DMS 273 (cell line): ENCODE data around the gene PPP1R2C.
A peak's percentile ranks its signal among the peaks of the same experiment; 100 is the strongest.

Source experiments
- DNase-seq: peaks from one replicate; lab custom pipeline; 2025; ENCODE audit not compliant: unreplicated experiment; lab: John Stamatoyannopoulos, UW

The PPP1R2C gene

DNA sequence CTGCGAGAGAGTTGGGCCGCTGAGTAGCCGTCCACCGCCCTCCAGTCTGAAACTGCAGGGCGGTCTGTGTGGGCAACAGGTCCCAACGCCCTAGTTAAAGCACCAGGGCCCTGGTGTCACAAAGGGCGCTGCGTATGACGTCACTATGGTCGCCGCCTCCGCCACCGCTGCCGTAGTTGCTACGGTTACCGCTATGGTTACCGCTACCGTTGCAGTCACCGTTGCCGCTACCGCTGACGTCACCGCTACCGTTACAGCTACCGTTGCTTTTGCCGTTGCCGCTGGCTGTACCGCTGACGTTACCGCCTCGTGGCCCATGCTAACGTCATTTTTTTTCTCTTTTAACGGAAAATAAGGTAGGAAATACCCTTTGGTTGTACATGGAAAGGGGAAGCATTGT, at the start of gene PPP1R2C:
Gene PPP1R2C (minus strand): TSS at position 68 of the 400 bp plus-strand sequence. CDS start 84 bp downstream, outside the sequence.
- no peak for DNase-seq

DNA sequence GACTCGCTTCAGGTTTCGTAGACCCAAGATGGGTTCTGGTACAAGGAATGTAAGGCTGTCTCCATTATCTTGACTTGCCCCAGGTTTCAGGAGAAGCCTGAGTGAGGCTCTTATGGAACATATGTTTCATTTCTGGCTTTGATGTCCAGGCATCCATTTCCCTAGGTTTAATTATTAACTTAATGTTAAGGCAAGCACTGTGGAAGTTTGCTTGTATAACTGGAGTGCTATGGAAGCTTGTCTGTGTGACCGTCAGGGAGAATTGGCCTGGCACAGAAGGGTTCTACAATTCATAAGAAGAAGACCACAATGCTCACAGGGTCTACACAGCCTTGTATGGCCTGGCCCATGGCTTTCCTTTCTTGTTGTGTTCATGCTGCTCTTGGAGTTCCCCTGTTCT, 47.2 kb upstream of the PPP1R2C start:
- no peak for DNase-seq

DNA sequence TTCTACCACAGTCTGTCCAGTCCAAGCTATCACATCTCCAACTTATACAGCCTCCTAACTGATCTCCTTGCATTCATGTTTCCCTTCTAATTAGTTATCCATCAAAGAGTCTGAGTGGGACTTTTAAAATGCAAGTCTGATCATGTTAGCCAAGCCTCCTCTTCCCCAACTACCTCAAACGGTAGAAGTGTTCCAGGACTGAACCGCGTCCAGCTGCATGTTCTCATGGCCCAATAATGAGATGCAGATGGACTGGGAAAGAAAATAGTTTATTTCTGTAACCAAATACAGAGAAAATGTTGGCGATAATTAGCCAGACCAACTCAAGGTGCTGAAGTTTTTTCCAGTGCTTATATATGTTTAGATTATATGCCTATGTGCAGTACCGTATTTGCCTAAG, 46.6 kb upstream of the PPP1R2C start:
- DNase-seq: no peak

DNA sequence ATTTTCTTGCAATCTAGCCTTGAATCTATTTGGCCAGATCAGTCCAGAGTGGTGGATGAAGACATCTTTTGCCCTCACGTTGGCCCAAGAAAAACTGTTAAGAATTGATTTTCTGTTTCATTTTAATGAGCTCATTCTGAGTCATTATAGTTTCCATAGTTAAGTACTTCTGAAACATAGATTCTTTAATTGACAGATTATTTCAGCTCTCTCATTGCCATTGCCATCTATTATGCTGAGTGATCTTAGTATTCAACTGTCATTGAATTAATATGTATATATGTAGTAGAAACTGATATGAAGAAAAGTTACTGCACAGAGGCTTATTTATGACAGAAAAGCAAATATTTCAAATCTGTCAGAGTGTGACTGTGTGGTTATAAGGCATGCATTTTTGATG, 45.5 kb upstream of the PPP1R2C start:
- no peak for DNase-seq

DNA sequence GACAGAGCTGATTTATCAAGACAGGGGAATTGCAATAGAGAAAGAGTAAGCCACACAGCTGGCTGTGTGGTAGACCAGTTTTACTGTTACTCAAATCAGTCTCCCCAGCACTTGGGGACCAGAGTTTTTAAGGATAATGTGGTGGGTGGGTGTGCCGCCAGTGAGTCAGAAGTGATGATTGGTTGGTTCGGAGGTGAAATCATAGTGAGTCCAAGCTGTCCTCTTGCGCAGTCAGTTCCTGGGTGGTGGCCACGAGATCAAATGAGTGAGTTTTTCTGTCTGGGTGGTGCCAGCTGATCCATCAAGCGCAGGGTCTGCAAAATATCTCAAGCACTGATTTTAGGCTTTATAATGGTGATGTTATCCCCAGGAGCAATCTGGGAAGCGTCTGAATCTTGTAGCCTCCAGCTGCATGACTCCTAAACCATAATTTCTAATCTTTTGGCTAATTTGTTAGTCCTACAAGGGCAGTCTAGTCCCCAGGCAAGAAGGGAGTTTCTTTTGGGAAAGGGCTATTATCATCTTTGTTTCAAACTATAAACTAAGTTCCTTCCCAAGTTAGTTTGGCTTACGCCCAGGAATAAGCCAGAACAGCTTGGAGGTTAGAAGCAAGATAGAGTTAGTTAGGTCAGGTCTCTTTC, 44.0 kb upstream of the PPP1R2C start:
- no peak for DNase-seq

DNA sequence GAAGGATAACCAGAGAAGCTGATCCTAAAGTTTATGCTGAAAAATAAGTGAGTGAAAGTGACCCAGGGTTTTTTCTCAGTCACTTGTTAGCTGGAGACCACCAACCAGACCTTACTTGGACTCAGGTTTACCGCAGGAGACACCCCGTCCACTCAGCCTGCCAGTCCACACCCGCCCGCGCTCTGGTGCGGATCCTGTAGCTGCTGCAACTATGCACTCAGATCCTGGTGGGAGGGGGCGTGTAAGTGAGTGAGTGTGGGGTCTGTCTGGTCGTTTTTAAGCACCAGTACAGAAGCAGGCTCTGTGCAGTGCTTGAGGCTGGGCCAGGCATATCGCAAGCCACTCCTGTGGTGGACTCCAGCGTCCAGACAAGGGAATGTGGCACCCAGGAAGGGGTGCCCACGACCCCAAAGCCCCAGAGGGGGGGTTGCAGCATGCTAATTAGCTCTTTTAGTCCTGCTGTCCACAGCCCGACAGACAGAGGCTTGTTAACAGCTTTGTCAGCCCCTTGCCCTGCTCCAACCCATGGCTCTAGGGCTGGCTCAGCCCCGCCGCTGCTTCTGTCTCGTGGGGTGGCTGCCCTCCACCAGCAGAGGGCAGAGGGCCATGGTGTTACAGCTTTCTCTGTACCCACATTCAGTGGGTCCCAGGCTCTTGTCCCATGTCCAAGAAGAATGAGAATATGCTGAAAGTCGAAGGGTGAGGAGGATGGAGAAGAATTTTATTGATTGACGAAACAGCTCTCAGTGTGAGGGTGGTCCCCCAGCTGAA, 40.4 kb upstream of the PPP1R2C start:
- DNase-seq: no peak

DNA sequence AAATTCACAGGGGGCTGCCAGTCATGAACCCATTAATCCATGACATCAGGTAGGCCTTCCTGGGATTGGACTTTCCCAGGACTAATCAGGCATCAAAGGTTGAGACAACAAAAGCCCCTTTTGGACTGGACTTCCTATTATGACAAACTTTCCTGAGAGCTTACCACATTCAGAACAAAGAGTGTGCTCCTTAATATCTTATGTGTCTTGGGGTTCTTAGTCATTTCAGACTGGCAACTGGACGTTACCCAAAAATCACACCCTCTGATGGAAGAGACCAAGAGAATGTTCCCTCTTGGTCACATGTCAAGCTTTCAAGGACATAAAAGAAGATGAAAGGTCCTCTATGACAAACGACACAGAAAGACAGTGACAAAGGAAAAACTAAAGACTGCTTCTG, 31.6 kb upstream of the PPP1R2C start:
- DNase-seq: no peak

DNA sequence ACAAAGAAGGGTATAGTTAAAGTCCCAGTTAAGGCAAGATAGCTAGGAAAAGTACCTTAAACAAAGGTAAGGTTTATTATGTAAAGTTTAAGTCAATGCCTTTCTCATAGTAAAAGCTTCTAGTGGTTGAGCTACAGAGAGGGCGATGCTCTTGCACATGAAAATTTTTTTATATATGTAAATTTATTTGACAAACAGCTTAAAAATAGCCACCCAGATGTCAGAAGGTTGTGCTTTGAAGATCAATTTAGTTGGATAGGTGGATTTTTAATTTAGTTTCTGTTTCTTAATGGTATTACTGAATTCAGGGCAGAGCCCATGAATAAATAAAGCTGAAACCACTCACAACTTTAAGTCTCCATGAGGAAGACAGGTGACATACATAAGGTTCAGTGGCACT, 29.4 kb upstream of the PPP1R2C start:
- no peak for DNase-seq

DNA sequence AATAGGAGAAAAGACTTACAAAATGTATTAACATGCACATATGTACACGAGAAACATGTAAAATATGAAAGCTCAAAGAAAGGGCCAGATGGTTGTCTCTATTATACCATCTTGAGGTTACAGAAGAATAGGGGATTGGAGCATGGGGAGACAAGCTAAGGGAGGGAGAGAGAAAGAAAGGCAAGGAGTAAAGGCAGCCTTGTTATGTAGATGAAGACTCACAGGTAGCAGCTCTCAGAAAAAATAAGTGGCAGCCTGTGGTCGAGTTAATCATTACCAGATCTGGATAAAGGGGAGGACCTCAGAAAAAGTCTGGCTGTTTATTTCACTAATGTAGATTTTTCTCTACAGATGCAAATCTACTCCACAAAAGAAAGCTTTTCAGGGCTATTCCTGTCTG, 26.6 kb upstream of the PPP1R2C start:
- DNase-seq: no peak

DNA sequence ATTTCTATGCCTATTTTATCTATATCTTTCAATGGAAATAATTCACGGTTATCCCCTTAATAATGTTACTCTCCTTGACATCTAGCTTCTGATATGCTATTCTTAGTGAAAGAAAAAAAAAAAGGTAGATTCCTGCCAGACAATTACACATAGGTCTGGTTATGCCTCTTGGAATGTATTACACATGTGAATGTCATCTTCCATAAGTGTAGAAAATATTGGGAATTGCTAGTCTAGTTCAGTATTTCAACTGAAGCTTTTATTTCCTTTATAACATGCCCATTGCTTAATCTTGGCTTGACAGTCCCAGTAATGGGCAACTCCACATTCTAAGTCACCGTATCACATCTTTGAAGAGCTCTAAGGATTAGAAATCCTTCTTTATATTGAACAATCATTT, 25.4 kb upstream of the PPP1R2C start:
- no peak for DNase-seq

DNA sequence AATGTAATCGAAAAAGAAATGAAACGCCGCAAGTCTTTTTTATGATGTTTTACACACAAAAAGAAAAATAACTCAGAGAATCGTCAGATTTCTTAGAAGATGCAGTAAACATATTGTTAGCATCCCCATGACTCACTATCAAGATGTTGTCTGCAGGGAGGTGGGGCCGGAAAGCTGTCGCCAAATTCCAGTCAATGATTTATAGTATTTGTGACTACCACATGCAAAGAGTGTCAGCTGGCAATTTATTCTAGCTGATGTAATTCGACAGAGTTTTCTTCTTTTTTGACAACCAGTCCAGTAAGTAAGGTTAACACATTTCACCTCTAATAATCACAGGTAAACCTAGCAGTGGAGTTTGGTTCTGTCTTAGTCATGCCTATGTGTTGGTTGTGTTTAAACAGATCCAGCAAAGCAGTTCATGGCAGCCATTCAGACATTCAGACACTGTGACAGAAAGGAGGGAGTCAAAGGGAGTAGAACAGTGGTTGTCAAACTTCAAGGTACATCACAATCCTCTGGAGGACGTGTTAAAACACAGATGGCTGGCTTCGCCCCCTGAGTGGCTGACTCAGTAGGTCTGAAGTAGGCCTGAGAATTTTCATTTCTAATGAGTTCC, 19.8 kb upstream of the PPP1R2C start:
- DNase-seq: peak; percentile 19

DNA sequence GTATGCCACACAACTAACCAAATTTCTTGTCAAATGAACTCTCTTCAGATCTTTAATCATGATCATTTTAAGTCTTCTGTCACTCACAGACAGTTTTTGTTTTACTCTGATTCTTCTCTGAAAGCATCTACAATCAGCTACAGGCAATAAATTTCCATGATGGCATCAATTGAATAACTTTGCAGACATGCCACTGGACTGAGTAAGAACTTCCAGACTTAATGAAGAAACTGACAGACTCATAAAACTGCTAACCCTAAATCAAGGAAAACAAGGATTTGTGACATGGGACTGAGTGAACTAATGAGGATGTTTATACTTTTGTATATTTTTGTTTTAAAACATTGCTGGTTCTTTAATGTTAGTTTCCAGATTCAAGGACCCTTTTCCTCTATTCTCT, 5.5 kb upstream of the PPP1R2C start:
- DNase-seq: no peak

DNA sequence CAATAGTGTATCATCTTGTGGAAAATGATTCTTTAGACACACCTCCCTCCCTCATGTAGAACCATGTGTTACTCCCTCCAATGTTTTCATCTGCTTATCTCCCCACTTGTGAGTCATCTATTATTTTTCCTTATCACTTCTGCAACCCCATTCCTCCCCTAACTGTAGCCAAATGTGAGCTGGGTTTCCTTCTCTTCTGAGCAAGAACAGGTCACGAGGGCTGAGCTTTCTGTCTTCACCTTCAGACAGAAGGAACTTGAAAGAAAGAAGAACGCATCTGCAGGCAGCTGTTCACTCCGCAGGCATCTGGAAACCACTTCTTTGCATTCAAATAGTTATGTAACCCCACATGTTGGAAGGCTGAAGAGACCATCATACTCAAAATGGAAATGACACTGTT, 1.8 kb downstream of the PPP1R2C start:
- no peak for DNase-seq

DNA sequence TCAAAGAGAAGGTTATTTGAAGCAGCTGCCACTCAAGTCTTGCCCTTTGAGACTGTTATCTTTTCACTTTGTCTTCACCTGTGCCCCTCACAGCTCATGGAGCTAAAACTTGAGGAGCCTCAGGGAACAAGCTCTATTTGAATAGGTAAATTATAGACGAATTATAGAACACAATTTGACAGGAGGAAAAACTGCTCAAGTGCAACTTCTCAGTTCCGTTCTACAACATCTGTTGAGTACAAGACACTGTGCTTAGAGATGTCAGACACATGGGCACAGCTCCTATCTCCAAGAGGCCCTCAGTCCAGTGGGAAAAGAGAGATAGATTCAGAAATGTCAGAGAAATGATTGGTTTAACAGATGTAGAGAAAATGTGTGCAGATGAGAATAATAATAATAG, 5.1 kb downstream of the PPP1R2C start:
- DNase-seq: no peak

DNA sequence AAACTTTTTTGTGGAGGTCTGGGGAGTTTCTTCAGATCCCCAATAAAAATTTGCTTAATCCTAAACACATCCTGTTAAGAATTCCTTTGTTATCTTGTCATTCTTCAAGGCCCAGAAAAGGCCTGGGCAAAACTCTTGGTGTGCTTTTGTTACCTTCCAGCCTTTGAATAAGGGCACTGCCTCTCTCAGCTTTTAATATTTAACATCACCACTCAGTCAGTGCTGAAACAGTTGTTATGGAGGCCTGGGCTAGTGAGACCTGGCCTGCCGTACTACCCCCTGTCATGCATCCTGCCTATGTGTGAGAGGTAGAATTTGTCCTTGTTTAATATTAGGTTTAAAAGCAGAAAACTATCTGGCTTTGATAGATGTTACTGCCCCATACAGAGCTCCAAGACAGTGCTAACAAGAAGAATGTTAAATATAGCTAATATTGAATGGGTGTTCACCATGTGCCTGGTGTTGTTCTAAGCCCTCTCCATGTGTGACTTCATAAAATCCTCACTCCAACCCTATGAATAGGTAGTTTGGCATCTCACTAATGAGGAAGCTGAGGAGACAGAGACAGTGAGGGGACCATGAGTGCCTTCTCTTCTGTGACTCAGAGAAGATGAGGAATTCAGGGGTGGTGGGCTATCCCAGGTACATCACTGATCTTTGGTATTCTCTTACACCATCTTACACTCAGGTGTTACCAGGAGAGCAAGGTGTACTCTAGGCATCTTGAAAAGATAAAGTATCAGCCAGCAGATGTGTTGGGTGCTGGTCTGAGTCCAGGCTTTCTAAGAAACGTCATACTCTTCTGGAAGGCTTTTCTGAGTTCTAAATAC, 6.2 kb downstream of the PPP1R2C start:
- DNase-seq: no peak

DNA sequence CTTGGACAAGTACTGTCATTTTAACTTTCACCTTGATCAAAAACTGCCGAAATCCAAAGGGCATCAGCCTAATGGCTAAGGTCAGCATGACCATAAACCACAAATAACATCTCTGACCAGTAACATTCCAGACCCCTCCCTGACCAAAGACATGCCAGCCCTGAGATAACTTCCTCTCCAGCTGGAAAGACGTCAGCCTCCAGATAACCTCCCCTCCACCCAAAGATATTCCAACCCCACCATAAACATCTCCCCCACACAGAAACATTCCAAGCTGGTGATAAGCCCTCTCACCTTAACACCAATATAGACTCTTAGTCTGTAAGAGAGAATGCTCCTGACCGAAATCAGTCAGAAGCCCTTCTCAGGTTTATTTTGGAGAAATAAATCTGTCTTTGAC, 7.4 kb downstream of the PPP1R2C start:
- DNase-seq: no peak

DNA sequence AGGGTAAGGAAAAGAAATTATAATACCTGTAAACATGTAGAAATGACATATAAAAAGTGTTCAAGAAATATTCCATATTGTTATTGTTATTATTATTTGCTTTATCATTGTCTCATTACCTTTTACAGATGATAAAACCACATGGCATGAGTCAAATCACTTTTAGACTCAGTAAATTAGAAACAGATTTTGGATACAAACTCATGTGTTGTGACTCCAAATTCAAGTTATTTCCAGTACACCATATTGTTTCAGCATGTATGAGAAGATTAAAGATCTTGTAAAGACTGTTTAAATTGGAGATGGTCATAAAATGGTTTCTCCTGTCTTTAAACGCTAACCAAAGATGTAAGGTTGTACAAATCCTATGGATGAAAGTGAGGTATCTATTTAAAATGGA, 18.1 kb downstream of the PPP1R2C start:
- DNase-seq: no peak

DNA sequence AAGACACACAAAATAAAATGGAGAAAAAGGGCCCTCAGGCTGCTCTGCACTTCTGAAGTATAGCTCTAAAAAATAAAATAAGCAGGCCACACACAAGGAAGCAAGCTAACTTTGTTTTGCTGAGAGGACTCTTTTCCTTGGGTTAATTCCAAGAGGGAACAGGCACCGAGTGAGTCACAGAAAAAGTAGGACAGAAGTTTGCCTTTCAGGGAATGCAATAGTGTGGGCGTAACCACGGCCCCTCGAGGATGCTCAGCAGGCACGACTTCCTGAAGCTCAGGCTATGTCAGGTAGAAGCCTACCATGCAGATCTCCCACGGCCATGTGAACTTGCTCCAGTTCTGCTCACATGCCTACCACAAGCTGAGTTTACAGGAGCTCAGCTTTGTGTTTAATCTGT, 22.1 kb downstream of the PPP1R2C start:
- DNase-seq: no peak

DNA sequence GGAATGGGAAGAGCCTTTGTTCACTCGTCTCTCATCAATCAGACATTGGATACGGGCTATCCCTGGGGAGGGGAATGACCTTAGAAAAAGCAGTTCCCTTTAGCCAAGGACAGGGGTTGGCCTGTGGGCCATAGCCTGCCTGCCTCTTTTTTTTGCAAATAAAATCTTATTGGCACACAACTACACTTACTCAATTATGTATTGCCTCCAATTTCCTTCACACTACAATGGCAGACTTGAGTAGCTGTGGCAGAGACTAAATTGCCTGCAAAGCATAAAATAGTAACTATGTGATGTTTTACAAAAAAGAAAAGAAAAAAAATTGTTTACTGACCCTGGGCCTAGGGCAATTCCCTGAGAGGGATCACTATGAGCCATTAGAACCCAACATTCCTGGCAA, 23.4 kb downstream of the PPP1R2C start:
- no peak for DNase-seq

DNA sequence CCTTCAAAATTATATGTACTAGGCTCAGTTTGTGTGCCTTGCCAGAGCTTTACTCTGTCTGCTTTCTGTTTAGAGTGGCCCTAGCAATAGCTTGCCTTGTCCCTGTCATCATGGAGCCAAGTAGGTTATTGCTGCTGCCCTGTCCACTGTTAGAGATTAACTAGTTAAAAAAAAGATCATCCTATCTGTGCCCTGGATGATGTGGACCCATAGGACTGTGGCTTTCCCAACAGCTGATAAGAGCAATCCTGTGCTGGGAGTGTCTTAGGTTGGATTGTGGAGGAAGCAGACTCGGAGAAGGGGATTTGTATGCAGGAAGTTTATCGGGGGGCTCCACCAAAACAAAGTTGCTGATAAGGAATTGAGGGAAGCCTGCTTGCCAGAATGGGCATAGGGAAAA, 23.8 kb downstream of the PPP1R2C start:
- no peak for DNase-seq

DNA sequence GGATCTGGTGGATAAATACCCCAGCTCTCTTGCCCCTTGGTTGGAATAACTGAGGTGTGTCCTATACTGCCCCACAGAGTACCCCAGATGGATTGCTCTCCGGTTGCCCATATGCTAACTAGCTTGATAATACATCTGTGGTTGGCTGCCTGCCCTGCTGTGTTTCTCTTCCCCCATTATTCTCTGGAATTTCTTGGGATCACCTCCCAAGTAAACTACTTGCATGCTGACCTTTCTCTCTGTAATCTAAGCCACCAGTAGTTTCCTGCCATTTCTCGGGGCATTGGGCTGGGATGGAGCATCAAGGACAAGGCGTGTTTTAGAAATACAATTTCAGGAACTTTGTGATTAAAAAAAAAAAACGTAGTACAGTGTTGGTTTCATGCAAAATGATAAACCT, 25.2 kb downstream of the PPP1R2C start:
- peak; percentile 54 for DNase-seq

DNA sequence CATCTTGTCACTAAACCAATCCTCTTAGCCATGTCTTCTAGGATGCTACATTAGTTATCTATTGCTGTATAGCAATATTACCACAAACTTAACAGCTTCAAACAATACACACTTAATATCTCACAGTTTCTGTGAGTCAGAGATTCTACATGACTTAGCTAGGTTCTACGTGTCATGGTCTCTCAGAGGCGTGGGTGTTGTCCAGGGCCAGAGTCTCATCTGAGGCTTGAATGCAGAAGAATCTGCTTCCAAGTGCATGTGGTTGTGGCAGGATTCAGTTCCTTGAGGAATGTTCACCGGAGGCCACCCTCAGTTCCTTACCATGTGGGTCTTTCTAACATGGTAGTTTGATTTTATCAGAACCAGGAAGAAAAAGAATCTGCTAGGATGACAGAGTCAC, 26.4 kb downstream of the PPP1R2C start:
- no peak for DNase-seq
